Erythroblast (primary cell): ENCODE results near the gene TGFA.

Experiments
- DNase-seq, 2 experiments: peaks; one replicate each; lab custom pipeline; 2025; lab: John Stamatoyannopoulos, UW
- GATA1 ChIP-seq: IDR thresholded peaks from 2 replicates; pipeline ENCODE4 v1.6.1; 2011; ENCODE audit warnings: low read depth, mild to moderate bottlenecking, control low read depth, low read length, moderate library complexity
- POLR2A ChIP-seq: IDR thresholded peaks from 2 replicates; pipeline ENCODE4 v1.6.1; 2011; ENCODE audit warnings: mild to moderate bottlenecking, low read length

TGFA gene

GRCh38 chr2:70546885-70547284 lies 6.7 kb downstream of the TGFA start:
- DNase-seq: no peak
- TF ChIP-seq GATA1: no peak

- no peak for DNase-seq
- no peak for TF ChIP-seq GATA1
- no peak for TF ChIP-seq POLR2A
Measured at GRCh38 chr2:70546376-70546775, 7.2 kb downstream of the TGFA start.

- DNase-seq: no peak
- TF ChIP-seq GATA1 (no peak), POLR2A (no peak)
Measured at GRCh38 chr2:70541481-70542020, 12.1 kb downstream of the TGFA start.

GRCh38 chr2:70537840-70538239 lies 15.8 kb downstream of the TGFA start:
- no peak for TF ChIP-seq GATA1
- no peak for TF ChIP-seq POLR2A
- DNase-seq: no peak

- DNase-seq: no peak
- TF ChIP-seq POLR2A (no peak), GATA1 (no peak)
Measured at GRCh38 chr2:70536517-70537055, 17.0 kb downstream of the TGFA start.

GRCh38 chr2:70535573-70535972 lies 18.1 kb downstream of the TGFA start:
- no peak for DNase-seq
- no peak for TF ChIP-seq POLR2A
- TF ChIP-seq GATA1: no peak

GRCh38 chr2:70534183-70534836 lies 19.3 kb downstream of the TGFA start:
- TF ChIP-seq POLR2A (no peak), GATA1 (no peak)
- DNase-seq: no peak

GRCh38 chr2:70532244-70532935 lies 21.2 kb downstream of the TGFA start:
- TF ChIP-seq POLR2A (no peak), GATA1 (no peak)
- no peak for DNase-seq

- TF ChIP-seq GATA1: no peak
- no peak for DNase-seq
Measured at GRCh38 chr2:70531419-70532086, 22.1 kb downstream of the TGFA start.

GRCh38 chr2:70529610-70530009 lies 24.0 kb downstream of the TGFA start:
- DNase-seq: no peak
- TF ChIP-seq POLR2A (no peak), GATA1 (no peak)

GRCh38 chr2:70528929-70529328 lies 24.7 kb downstream of the TGFA start:
- no peak for DNase-seq
- no peak for TF ChIP-seq POLR2A
- no peak for TF ChIP-seq GATA1

- no peak for DNase-seq
- TF ChIP-seq GATA1 (no peak), POLR2A (no peak)
Measured at GRCh38 chr2:70528276-70528675, 25.4 kb downstream of the TGFA start.

GRCh38 chr2:70527447-70528080 lies 26.1 kb downstream of the TGFA start:
- no peak for DNase-seq

GRCh38 chr2:70526126-70526525 lies 27.5 kb downstream of the TGFA start:
- TF ChIP-seq POLR2A (no peak), GATA1 (no peak)
- DNase-seq: no peak

More at GRCh38 chr2:70527447-70528080, 26.1 kb downstream of the TGFA start:
- TF ChIP-seq POLR2A (no peak), GATA1 (no peak)
